Measurements from ENCODE around the gene UBE2G2.

The UBE2G2 gene

DNA sequence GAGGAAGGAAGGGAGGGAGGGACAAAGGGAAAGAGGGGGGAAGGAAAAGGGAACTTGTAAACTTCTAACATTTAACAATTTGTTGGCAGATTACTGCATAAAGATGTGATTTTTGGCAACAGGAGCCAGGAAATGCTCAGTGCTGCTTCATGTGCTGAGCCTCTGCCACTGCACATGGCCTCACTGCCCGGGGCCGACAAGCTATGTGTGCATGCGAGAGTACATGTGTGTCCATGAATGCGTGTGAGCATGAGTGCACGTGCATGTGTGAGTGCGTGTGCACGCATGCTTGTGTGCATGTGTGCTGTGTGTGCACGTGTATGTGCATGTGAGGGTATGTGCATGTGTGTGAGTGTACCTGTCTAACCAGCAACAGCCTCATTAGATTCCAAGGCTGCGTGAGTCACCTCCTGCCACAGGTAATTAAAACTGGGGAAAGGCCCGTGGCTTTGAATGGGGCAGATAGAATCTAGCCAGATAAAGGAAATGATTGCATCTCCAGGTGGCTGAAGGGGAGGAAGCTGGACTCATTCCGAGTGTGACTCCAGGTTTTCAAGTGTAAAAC is 48.9 kb downstream of the UBE2G2 start:
- no peaks in the 10 kb centered on the region; the same call in 1 of the 2 replicates for H3K27me3 ChIP-seq (replicated peaks; ENCODE audit: control insufficient read depth, insufficient read depth, low read length)

DNA sequence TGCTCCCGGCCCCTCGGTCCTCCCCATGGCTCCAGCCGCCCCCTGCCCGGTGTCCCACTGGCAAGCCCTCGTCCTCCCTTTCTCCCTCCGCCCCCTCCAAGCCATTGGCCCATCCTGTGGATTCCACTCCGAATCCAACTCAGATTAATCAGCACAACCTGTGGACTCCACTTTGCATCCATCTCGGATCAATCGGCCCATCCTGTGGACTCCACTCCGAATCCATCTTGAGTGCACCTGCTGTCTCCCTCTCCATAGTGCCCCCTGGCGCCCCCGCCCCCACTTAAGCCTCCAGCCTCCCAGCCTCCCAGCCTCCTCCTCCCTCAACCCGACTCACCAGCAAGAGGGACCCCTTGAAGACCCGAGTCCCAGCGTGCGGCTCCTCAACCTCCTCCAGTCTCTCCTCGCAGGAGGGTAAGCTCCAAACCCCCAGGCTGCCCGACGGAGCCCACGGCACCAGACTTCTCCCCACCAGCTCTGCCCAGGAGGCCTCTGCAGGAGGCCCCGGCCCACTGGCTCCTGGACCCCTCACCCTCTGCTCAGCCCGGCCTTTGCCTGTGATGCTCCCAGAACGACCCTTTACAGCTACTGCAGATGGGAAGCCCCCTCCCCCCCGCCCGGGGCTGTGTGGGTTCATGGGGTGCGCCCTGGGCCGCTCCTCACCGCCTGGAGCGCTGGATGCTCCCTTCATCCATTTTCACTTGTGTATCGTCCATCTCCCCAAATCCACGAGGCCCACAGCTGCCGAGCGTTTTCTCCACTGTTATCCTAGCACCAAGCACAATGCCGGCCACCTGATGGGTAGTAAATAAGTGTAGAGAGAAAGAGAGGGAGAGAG is 49.6 kb downstream of the UBE2G2 start:
- no peaks in the 10 kb centered on the region for H3K36me3 ChIP-seq (ENCODE audit: control insufficient read depth, insufficient read depth, low read length)
- no peak for DNase-seq (ENCODE audit: extremely low read depth, insufficient read length)
- no peak overlapping the region for H3K4me3 ChIP-seq (replicated peaks; ENCODE audit: low read depth, low read length)
- no peaks in the 10 kb centered on the region; the same call in 1 of the 2 replicates for H3K27me3 ChIP-seq (replicated peaks; ENCODE audit: control insufficient read depth, insufficient read depth, low read length)
- TF ChIP-seq, protein P1, sequence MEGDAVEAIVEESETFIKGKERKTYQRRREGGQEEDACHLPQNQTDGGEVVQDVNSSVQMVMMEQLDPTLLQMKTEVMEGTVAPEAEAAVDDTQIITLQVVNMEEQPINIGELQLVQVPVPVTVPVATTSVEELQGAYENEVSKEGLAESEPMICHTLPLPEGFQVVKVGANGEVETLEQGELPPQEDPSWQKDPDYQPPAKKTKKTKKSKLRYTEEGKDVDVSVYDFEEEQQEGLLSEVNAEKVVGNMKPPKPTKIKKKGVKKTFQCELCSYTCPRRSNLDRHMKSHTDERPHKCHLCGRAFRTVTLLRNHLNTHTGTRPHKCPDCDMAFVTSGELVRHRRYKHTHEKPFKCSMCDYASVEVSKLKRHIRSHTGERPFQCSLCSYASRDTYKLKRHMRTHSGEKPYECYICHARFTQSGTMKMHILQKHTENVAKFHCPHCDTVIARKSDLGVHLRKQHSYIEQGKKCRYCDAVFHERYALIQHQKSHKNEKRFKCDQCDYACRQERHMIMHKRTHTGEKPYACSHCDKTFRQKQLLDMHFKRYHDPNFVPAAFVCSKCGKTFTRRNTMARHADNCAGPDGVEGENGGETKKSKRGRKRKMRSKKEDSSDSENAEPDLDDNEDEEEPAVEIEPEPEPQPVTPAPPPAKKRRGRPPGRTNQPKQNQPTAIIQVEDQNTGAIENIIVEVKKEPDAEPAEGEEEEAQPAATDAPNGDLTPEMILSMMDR (IDR thresholded peaks at IDR 0.05; ENCODE audit: insufficient read depth, low read length, poor library complexity, severe bottlenecking): no peak

More for the DNA sequence above, 48.9 kb downstream of the UBE2G2 start:
- DNase-seq (ENCODE audit: extremely low read depth, insufficient read length): no peak
- H3K36me3 ChIP-seq (ENCODE audit: control insufficient read depth, insufficient read depth, low read length): no peaks in the 10 kb centered on the region
- H3K4me3 ChIP-seq (replicated peaks; ENCODE audit: low read depth, low read length): no peak overlapping the region
- TF ChIP-seq, protein P1 (IDR thresholded peaks at IDR 0.05; ENCODE audit: insufficient read depth, low read length, poor library complexity, severe bottlenecking): no peak

DNA sequence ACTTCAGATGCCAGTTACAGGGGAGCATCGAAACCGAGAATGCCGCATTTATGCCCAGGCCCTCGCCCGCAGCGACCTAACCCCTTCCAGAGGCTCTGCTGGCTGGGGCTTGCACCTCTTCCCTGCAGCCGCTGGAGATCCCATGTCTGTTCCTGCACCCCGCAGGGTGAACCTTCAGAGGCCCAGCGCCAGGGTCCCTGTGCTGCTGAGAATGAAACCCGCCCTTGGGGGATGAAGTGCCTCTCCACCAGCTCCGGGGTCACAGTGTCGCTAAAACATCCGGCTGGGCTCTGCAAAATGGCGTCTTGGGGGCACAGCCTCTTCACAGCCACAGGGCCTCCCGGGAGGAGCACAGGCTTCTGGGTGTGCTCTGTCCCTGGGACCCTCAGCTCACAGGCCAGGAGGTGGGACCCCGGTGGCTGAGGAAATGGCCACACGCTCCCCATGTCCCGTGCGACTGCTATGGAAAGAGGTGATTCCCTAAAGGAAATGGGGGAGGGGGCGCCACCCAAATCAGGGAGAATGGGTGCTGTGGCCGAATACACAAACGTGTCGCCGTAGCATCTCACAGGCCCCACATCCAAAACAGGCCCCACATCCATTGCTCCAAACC is 50.3 kb downstream of the UBE2G2 start:
- Histone ChIP-seq H3K36me3 (ENCODE audit: control insufficient read depth, insufficient read depth, low read length) (no peaks in the 10 kb centered on the region), H3K4me3 (replicated peaks; ENCODE audit: low read depth, low read length) (no peak overlapping the region), H3K27me3 (replicated peaks; ENCODE audit: control insufficient read depth, insufficient read depth, low read length) (no peaks in the 10 kb centered on the region; the same call in 1 of the 2 replicates)
- TF ChIP-seq, protein P1 (IDR thresholded peaks at IDR 0.05; ENCODE audit: insufficient read depth, low read length, poor library complexity, severe bottlenecking): no peak
- no peak for DNase-seq (ENCODE audit: extremely low read depth, insufficient read length)

DNA sequence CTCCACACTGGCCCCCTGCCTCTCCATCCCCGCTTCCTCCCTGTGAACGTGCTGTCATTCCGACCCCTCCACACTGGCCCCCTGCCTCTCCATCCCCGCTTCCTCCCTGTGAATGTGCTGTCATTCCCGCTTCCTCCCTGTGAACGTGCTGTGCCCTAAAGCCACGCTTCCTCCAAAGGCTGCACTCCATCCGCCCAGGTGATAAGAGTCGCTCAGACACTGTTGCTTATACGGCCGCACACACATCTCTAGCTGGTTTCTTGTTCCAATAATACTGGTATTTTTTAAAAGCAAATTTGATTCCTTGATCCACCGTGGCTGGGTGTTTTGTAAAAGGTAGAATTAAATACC is 51.0 kb downstream of the UBE2G2 start:
- Histone ChIP-seq H3K36me3 (ENCODE audit: control insufficient read depth, insufficient read depth, low read length) (no peaks in the 10 kb centered on the region), H3K4me3 (replicated peaks; ENCODE audit: low read depth, low read length) (no peak overlapping the region), H3K27me3 (replicated peaks; ENCODE audit: control insufficient read depth, insufficient read depth, low read length) (no peaks in the 10 kb centered on the region; the same call in 1 of the 2 replicates)
- DNase-seq (ENCODE audit: extremely low read depth, insufficient read length): no peak
- TF ChIP-seq, protein P1 (IDR thresholded peaks at IDR 0.05; ENCODE audit: insufficient read depth, low read length, poor library complexity, severe bottlenecking): no peak

DNA sequence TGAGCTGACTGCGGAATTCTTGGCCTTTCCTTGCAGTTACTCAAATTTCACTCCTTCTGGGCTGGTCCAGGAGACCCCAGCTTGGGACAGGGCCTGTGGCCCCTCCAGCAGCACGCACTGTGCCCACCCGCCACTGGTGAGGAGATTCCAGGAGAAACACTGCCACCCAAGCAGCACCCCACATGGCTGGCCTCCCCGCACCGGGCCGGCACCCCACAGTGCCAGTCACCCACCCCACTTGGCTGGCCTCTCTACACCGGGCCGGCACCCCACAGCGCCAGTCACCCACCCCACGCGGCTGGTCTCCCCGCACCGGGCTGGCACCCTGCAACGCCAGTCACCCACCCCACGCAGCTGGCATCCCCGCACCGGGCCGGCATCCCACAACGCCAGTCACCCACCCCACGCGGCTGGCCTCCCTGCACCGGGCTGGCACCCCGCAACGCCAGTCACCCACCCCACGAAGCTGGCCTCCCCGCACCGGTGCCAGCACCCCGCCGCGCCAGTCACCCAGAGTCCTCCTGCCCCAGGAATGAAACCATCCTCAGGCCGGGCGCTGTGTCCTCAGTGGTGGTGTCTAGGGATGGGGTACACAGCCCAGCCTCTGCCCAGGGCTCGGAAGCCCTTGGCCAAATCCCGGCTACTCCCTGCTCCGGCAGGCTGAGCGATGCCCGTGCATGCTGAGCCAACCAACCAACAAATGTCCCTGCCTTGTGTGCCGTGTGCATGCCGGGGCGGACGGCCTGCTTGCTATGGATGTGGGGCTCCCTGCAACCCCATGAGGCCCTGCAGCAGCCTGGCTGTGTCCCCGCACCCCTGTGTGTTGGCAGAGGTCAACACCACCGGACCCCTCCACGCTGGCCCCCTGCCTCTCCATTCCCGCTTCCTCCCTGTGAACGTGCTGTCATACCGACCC is 51.6 kb downstream of the UBE2G2 start:
- TF ChIP-seq, protein P1 (IDR thresholded peaks at IDR 0.05; ENCODE audit: insufficient read depth, low read length, poor library complexity, severe bottlenecking): no peak
- Histone ChIP-seq H3K36me3 (ENCODE audit: control insufficient read depth, insufficient read depth, low read length) (no peaks in the 10 kb centered on the region), H3K4me3 (replicated peaks; ENCODE audit: low read depth, low read length) (no peak overlapping the region), H3K27me3 (replicated peaks; ENCODE audit: control insufficient read depth, insufficient read depth, low read length) (no peaks in the 10 kb centered on the region; the same call in 1 of the 2 replicates)
- DNase-seq (ENCODE audit: extremely low read depth, insufficient read length): no peak

All from GM06990 (cell line).